Measurements from ENCODE around the gene GOLGA6L9. TPM values are rescaled to one million over a fixed set of nuclear protein-coding genes. Genes with fewer than 3 reads are reported as not detected.
"Not testable (repeated sequence)": the region's sequence is repeated elsewhere in the genome, so short reads cannot be mapped to it uniquely, and the experiment has no call there.

The GOLGA6L9 gene, protein sequence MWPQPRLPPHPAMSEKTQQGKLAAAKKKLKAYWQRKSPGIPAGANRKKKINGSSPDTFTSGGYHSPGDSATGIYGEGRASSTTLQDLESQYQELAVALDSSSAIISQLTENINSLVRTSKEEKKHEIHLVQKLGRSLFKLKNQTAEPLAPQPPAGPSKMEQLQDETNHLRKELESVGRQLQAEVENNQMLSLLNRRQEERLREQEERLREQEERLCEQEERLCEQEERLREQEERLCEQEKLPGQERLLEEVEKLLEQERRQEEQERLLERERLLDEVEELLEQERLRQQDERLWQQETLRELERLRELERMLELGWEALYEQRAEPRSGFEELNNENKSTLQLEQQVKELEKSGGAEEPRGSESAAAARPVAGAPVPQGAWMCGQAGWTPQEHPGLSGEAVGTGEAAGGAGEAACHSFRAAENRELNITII
- 5.8 TPM for polyA plus RNA-seq (2013, experiment 1 of 2)
- 4.5 TPM for polyA plus RNA-seq (2013, experiment 2 of 2)

DNA sequence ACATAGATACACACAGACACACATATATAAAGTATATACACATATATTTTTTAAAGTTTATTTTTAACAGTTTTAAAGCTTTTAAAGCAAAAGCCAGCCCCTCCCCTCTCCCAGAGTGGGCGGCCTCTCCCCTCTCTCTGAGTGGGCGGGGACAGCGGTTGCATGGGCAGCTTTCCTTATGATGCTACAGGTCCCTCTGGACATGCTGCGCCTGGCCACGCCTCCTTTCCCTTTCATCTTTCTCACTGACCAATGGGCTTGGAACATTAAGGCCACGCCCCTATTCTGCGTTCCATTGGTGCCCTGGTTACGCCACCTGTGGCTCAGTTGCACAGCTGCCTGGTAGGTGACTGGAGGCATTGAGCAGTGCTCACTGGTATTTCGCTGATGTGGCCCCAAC, at the start of gene GOLGA6L9:
TSS of gene GOLGA6L9 (plus strand) at position 124 of the 400 bp plus-strand sequence. CDS start at position 388, 264 bp downstream.
- not testable (repeated sequence) for H3K4me1 ChIP-seq (ENCODE audit: control insufficient read depth, insufficient read depth, low read length, poor library complexity, severe bottlenecking); H3K27ac ChIP-seq (ENCODE audit: low read depth, low read length, severe bottlenecking); H3K4me3 ChIP-seq (ENCODE audit: extremely low read depth, insufficient read depth, low read length, poor library complexity, severe bottlenecking); H3K9me3 ChIP-seq (ENCODE audit: control insufficient read depth, low read length); H3K36me3 ChIP-seq (ENCODE audit: control insufficient read depth, insufficient read depth, low read length)
- WGBS, 2 experiments (ENCODE audit: insufficient coverage in 2 of 2) = 91% methylated on average over 3 of the region's 9 CpGs; no CpG with 5 or more reads in 1 of the 2 experiments

DNA sequence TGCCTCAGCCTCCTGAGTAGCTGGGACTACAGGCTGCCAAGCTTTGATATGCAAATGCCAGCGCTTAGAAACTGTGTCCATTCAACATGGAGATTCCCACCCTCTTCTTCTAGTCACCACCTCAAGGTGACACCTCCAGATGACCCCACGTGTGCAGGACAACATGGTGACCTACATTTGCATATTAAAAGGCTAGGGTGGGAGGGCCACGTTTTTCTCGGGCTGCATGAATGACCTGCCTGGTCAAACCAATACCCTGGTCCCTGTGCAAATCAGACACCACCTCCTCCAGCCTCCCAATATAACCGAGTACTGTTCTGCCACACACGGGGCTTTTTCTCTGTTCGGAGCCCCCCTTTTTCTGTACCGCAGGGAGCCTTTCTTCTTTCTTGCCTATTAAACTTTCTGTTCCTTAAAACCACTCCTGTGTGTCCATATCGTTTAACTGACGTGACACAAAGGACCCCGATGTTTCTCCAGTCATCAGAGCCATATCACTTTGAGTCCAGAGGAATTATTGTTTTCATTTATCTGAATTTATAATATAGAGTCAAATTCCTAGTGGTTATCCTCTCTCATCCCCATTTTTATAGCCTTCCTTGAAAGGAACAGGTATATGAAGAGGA, 48.2 kb upstream of the GOLGA6L9 start:
- WGBS, 2 experiments (ENCODE audit: insufficient coverage in 2 of 2) = 49 to 70% methylated on average over 6 to 7 of the region's 11 CpGs
- H3K27ac ChIP-seq (ENCODE audit: low read depth, low read length, severe bottlenecking); H3K36me3 ChIP-seq (ENCODE audit: control insufficient read depth, insufficient read depth, low read length): not testable (repeated sequence)

DNA sequence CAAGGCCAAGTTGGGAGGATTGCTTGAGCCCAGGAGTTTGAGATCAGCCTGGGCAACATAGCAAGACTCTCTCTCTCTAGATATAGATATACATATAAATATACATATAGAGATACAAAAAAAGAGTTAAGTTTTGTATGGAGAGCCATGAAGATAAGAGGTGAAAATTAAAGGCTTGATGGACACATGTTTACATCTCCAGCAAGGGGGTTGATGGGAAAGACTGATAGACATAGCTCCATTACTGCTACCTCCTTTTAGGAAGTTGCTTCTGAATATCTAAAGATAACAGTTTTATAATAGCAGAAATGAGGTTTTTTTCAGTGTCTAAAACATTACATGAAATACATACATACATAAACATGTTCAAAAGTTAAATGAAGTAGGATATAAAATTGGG, 42.4 kb upstream of the GOLGA6L9 start:
- not testable (repeated sequence) for H3K9me3 ChIP-seq (ENCODE audit: control insufficient read depth, low read length); H3K27ac ChIP-seq (ENCODE audit: low read depth, low read length, severe bottlenecking); H3K36me3 ChIP-seq (ENCODE audit: control insufficient read depth, insufficient read depth, low read length); H3K4me1 ChIP-seq (ENCODE audit: control insufficient read depth, insufficient read depth, low read length, poor library complexity, severe bottlenecking); H3K4me3 ChIP-seq (ENCODE audit: extremely low read depth, insufficient read depth, low read length, poor library complexity, severe bottlenecking)

More for the DNA sequence above, 48.2 kb upstream of the GOLGA6L9 start:
- H3K9me3 ChIP-seq (ENCODE audit: control insufficient read depth, low read length); H3K4me3 ChIP-seq (ENCODE audit: extremely low read depth, insufficient read depth, low read length, poor library complexity, severe bottlenecking); H3K4me1 ChIP-seq (ENCODE audit: control insufficient read depth, insufficient read depth, low read length, poor library complexity, severe bottlenecking): not testable (repeated sequence)

DNA sequence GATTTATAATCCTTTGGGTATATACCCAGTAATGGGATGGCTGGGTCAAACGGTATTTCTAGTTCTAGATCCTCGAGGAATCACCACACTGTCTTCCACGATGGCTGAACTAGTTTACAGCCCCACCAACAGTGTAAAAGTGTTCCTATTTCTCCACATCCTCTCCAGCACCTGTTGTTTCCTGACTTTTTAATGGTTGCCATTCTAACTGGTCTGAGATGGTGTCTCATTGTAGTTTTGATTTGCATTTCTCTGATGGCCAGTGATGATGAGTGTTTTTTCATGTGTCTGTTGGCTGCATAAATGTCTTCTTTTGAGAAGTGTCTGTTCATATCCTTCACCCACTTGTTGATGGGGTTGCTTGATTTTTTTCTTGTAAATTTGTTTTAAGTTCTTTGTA, 39.5 kb upstream of the GOLGA6L9 start:
- not testable (repeated sequence) for H3K27ac ChIP-seq (ENCODE audit: low read depth, low read length, severe bottlenecking)

DNA sequence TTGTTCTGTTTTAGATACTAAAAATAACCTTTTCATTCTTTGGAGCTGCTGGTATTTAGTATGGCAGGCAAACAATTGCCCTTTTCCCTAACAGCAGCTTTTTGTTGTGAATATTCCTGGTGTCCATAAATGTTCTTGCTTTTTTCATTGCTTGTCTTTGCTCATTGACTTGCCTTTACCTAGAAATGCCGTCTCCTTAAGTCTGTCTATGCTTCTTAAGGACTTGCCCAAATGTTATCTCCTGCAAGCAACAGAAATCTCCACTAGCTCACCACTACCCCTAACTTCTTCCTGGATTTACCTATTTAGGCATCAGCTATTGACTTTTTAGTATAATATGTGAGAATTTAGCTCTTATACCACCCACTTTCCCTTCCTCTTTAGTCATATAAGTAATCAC, 37.5 kb upstream of the GOLGA6L9 start:
- H3K36me3 ChIP-seq (ENCODE audit: control insufficient read depth, insufficient read depth, low read length); H3K4me3 ChIP-seq (ENCODE audit: extremely low read depth, insufficient read depth, low read length, poor library complexity, severe bottlenecking); H3K9me3 ChIP-seq (ENCODE audit: control insufficient read depth, low read length); H3K27ac ChIP-seq (ENCODE audit: low read depth, low read length, severe bottlenecking); H3K4me1 ChIP-seq (ENCODE audit: control insufficient read depth, insufficient read depth, low read length, poor library complexity, severe bottlenecking): not testable (repeated sequence)
- 100% methylated on average over 1 of the region's 1 CpG; no CpG with 5 or more reads in 1 of the 2 experiments for WGBS, 2 experiments (ENCODE audit: insufficient coverage in 2 of 2)

More for the DNA sequence above, 39.5 kb upstream of the GOLGA6L9 start:
- not testable (repeated sequence) for H3K9me3 ChIP-seq (ENCODE audit: control insufficient read depth, low read length); H3K4me1 ChIP-seq (ENCODE audit: control insufficient read depth, insufficient read depth, low read length, poor library complexity, severe bottlenecking); H3K4me3 ChIP-seq (ENCODE audit: extremely low read depth, insufficient read depth, low read length, poor library complexity, severe bottlenecking); H3K36me3 ChIP-seq (ENCODE audit: control insufficient read depth, insufficient read depth, low read length)
- WGBS, 2 experiments (ENCODE audit: insufficient coverage in 2 of 2) = 86% methylated on average over 1 of the region's 3 CpGs; no CpG with 5 or more reads in 1 of the 2 experiments

DNA sequence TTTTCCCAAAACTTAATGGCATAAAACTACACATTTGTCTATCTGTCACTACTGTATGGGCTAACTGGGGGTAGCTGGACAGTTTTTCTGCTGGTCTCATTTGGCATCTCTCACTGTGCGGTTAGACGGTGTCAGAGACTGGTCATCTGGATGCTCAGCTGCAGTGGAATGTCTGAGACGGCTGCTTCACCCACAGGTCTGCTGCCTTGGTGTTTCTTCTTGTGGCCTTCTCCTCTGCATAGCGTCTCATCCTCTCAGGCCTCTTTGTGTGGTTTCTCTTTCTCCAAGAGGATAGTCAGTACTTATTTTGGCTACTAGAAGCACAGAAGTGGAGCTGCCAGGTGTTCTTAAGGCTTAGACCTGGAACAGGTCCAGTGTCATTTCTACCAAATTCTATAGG, 35.9 kb upstream of the GOLGA6L9 start:
- no peaks in the 10 kb centered on the region for H3K9me3 ChIP-seq (ENCODE audit: control insufficient read depth, low read length)
- 79 to 100% methylated on average over 3 of the region's 4 CpGs for WGBS, 2 experiments (ENCODE audit: insufficient coverage in 2 of 2)
- no peaks in the 10 kb centered on the region for H3K36me3 ChIP-seq (ENCODE audit: control insufficient read depth, insufficient read depth, low read length)
- H3K4me1 ChIP-seq (ENCODE audit: control insufficient read depth, insufficient read depth, low read length, poor library complexity, severe bottlenecking) = peaks cover 3% of the 10 kb centered on the region
- no peak overlapping the region for H3K27ac ChIP-seq (ENCODE audit: low read depth, low read length, severe bottlenecking)
- no peak overlapping the region for H3K4me3 ChIP-seq (ENCODE audit: extremely low read depth, insufficient read depth, low read length, poor library complexity, severe bottlenecking)

DNA sequence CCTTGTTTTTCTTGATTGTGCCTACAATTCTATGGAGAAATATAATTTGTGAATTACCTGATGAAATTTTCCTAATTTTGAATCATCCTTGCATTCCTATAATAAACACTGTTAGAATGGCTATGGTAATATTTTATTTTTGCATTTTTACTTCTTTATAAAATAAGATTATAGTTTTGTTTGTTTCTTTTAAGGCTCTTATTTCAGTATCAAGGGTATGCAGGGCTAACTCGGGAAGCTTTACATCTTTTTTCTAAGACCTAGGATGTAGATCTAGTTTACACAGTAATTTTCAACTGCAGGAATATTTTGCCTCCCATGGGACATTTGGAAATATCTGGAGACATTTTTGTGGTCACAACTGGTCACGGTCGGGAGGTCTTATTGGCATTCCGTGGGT, 33.8 kb upstream of the GOLGA6L9 start:
- no CpG with 5 or more reads among the region's 4 CpGs for WGBS, 2 experiments (ENCODE audit: insufficient coverage in 2 of 2)
- not testable (repeated sequence) for H3K36me3 ChIP-seq (ENCODE audit: control insufficient read depth, insufficient read depth, low read length); H3K4me1 ChIP-seq (ENCODE audit: control insufficient read depth, insufficient read depth, low read length, poor library complexity, severe bottlenecking); H3K27ac ChIP-seq (ENCODE audit: low read depth, low read length, severe bottlenecking); H3K9me3 ChIP-seq (ENCODE audit: control insufficient read depth, low read length); H3K4me3 ChIP-seq (ENCODE audit: extremely low read depth, insufficient read depth, low read length, poor library complexity, severe bottlenecking)

DNA sequence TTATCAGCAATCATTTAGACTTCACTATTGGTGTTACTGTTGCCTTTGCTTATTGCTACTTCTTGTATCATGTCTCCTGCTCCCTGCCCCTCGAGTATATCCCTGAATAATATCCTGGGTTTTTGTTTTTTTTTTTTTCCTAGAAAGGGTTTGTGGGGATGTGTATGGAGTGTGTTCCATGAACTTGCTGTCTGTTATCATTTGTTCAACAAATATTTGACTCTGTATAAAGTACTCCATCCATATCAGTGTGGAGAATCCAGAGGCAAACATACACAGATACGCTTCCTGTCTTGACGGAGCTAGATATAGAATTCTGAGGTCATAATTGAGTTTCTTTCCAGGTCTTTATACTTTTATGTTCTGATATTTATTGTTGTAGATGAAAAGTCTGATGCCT, 31.8 kb upstream of the GOLGA6L9 start:
- no peaks in the 10 kb centered on the region for H3K9me3 ChIP-seq (ENCODE audit: control insufficient read depth, low read length)
- no peak overlapping the region for H3K4me3 ChIP-seq (ENCODE audit: extremely low read depth, insufficient read depth, low read length, poor library complexity, severe bottlenecking)
- no peak overlapping the region for H3K27ac ChIP-seq (ENCODE audit: low read depth, low read length, severe bottlenecking)
- H3K36me3 ChIP-seq (ENCODE audit: control insufficient read depth, insufficient read depth, low read length) = no peaks in the 10 kb centered on the region
- peaks cover 6% of the 10 kb centered on the region for H3K4me1 ChIP-seq (ENCODE audit: control insufficient read depth, insufficient read depth, low read length, poor library complexity, severe bottlenecking)
- 100% methylated on average over 2 of the region's 3 CpGs; no CpG with 5 or more reads in 1 of the 2 experiments for WGBS, 2 experiments (ENCODE audit: insufficient coverage in 2 of 2)

DNA sequence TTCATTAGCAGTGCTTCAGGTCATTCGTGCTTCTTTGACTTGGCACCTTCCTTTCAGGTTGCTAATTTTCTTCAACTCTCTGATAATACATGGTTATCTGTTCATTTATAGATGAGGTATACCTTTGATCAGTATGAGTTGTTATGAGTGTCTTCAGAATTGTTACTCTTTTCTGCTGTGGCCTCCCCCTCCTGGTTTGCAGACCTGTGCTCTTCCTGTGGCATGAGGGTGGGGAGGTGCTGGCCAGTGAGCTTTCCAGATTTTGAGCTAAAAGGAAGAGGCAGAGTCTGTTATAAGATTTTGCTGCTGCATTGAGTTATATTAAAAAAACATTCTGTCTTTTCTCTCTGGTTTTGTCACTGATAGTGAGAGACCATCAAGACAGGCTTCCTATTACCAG, 30.8 kb upstream of the GOLGA6L9 start:
- no CpG with 5 or more reads among the region's 1 CpG for WGBS, 2 experiments (ENCODE audit: insufficient coverage in 2 of 2)
- no peaks in the 10 kb centered on the region for H3K9me3 ChIP-seq (ENCODE audit: control insufficient read depth, low read length)

DNA sequence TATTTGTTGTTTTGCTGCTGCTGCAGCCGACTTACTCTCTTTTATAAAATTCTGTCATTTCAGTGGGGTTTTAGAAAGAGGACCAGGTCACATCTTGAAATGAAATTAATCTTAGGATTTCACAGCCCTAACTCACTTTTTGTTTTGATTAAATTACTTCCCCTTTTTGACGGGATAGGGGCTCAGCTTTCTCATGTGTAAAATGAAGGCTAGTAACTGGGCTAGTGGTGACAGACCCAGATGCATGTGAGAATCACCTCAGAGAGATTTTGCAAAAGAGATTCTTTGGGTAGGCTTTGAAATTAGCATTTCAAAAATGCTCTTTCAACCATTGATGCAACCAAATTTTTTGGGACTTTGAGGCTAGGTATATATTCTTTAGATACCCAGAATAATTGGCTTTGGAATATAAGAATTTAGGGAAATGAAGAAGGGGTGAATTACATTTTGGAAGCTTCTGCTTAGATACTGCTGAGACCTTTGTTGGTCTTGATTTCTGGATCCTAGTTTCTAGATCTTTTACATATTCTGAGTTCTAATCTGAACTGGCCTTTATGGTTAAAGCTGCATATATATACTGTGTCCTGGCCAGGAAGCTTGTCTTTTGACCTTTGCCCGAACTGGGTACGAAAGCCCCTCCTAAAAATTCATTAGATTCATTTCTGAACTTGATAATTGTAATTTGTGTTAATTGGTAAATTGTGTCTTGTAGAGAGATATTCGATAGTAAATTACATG, 30.1 kb upstream of the GOLGA6L9 start:
- not testable (repeated sequence) for H3K4me3 ChIP-seq (ENCODE audit: extremely low read depth, insufficient read depth, low read length, poor library complexity, severe bottlenecking); H3K27ac ChIP-seq (ENCODE audit: low read depth, low read length, severe bottlenecking); H3K36me3 ChIP-seq (ENCODE audit: control insufficient read depth, insufficient read depth, low read length); H3K4me1 ChIP-seq (ENCODE audit: control insufficient read depth, insufficient read depth, low read length, poor library complexity, severe bottlenecking); H3K9me3 ChIP-seq (ENCODE audit: control insufficient read depth, low read length)
- WGBS, 2 experiments (ENCODE audit: insufficient coverage in 2 of 2) = no CpG with 5 or more reads among the region's 5 CpGs

More for the DNA sequence above, 30.8 kb upstream of the GOLGA6L9 start:
- H3K36me3 ChIP-seq (ENCODE audit: control insufficient read depth, insufficient read depth, low read length) = no peaks in the 10 kb centered on the region
- H3K27ac ChIP-seq (ENCODE audit: low read depth, low read length, severe bottlenecking) = no peak overlapping the region
- H3K4me1 ChIP-seq (ENCODE audit: control insufficient read depth, insufficient read depth, low read length, poor library complexity, severe bottlenecking) = peaks cover 6% of the 10 kb centered on the region
- H3K4me3 ChIP-seq (ENCODE audit: extremely low read depth, insufficient read depth, low read length, poor library complexity, severe bottlenecking) = no peak overlapping the region
